Right renal pelvis (tissue), 4 donors: ENCODE results near the gene CCDC71. TPM values are rescaled to one million over a fixed set of nuclear protein-coding genes. Genes with fewer than 3 reads are reported as not detected.

Experiments used
- DNase-seq, 4 donors: peaks; one replicate each; pipeline ENCODE4 v3.0.0-alpha.2; 2013; ENCODE audit warnings: low read depth in 4 of 4, low spot score in 3 of 4, missing footprints in 1 of 4
- polyA plus RNA-seq, 4 donors: library from polyadenylated mRNA; unstranded; fragments of 120-200 nt; gene quantifications; one replicate each; pipeline ENCODE4 v1.2.1, GENCODE V29; 2013; ENCODE audit not compliant: insufficient read length in 4 of 4

Gene CCDC71
- polyA plus RNA-seq, 4 donors, result 23.3 to 28.8 (median 27.0) TPM

GRCh38 chr3:49171119-49171774 lies 5.1 kb upstream of the CCDC71 start, which contains the start of gene KLHDC8B:
KLHDC8B (plus strand) TSS chr3:49171598; CDS start chr3:49172770, 1,172 bp downstream.
- DNase-seq, result peak; percentile 72 to 90 (median 76)

DNA sequence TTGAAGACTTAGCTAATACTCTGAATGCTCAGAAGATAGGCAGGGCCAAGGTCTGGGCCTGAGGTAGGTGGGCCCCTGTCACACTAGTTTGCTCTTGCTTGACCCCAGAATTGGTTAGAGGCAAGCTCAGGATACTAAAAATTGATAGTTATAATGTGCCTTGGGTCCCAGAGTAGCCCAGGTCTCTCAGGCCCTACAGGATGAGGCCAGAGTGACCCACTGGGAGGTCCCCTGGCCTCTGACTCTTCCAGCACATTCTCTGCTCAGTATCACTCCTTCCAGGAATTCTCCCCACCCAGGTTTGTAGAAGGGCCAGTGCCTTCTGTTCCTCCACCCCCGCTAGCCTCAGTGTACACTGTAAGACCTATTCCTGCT lies 4.6 kb upstream of the CCDC71 start:
- no peak for DNase-seq

DNA sequence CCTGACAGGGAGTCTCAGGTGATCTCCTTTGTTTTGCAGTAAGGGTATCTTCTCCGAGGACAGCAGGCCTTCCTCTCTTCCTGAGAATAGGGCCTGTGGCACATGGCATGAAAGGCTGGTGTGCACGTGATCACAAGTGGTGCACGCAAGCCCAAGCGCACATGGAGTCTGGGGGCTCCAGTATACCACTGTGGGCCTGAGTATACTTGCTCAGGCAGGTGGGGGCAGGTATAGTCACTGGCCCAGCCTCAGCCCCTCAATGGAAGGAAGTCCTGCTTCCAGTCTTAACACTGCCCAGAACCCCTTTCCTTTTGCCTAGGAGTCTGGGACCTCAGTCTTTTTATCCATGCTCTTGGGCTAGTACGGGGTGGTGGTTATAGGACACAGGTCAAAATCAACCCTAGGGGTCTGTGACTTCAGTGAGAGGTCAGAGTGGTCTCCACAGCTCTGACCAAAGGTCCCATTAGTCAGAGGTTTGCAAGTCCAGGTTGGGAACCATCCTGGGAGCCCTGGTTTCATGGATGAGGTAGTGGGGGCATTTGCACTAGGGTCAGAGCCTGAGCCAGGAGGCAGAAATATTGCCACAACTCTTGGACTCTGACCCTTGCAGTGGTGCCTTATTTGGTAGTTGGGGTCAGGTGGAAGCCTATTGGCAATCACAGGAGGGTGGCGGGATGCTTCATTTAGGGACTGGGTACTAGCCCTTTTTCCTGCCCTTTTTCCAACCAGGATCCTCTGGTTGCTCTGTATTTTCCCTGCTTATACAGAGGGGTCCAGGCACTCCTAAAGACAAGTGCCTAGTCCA lies 823 bp upstream of the CCDC71 start:
- no peak for DNase-seq

GRCh38 chr3:49164983-49165720 lies 979 bp downstream of the CCDC71 start:
- no peak for DNase-seq

DNA sequence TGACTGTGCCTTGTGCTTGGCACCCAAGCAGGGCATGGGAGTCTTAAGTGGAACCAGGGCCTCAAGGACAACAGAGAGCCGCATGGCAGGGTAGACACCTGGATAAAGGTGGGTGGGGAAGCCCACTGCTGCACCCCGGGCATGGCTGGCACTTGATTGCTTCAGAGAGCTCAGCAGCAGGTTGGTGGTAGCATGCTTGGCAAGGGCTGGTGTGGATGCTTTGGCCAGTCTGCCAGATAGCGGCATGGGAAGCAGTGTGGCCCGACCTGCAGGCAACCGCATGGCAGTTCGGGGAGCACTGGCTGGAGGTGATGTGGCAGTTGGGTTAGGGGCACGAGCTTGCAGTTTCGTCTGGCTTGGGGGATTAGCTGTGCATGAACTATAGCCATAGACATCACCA lies 2.5 kb downstream of the CCDC71 start:
- DNase-seq, result no peak

GRCh38 chr3:49162751-49163419 lies 3.2 kb downstream of the CCDC71 start:
- DNase-seq, result no peak

DNA sequence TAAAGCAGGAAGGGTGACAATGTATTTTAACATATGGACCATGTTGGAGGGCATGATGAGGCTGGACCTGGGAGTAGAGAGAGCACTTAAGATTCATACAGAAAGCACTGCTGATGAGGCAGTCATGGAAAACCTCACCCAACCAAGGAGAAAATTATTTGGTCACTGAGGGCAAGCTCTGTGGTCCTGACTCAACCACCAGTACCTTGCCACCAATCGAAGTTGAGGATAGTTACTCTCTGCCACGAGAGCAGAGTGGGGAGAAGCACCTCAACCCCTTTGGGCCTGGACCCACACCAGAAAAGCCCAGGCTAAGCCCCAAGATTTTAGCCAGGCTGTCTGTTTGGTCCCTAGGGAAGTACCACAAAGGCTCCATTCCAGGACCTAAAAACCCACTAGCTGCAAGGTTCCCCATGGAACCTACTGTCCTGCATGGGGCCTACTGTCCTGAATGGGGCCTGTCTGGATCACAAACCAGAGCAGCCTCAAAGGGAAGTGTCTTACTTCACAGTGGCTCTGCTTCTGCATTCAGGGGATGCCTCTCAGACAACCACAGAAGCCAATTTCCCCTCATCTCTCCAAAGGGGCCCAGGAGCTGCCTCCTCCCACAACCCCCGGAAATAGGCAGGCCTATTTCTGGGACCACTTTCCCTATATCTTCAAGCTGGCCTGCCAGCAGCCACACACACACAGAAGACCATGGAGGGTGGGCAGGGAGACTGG lies 4.2 kb downstream of the CCDC71 start:
- DNase-seq, result no peak

DNA sequence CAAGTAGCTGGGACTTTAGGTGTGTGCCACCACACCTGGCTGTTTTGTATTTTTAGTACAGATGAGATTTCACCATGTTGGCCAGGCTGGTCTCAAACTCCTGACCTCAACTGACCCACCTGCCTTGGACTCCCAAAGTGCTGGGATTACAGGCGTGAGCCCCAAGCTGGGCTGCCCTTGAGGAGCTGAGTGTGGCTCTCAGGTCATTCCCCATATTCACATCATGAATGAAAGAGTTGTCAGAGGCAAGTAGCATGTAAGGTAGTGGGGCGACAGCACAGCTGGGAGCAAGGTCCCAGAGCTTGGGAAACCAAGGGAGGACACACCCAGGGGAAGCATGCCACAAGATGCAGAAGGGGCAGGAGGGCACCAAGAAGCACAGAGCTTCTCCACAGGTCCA lies 4.9 kb downstream of the CCDC71 start:
- DNase-seq, result no peak

GRCh38 chr3:49158792-49159191 lies 7.3 kb downstream of the CCDC71 start:
- no peak for DNase-seq

GRCh38 chr3:49158103-49158709 lies 7.9 kb downstream of the CCDC71 start:
- no peak for DNase-seq

- no peak for DNase-seq
These were observed 8.8 kb downstream of the CCDC71 start for GRCh38 chr3:49157289-49157688.

DNA sequence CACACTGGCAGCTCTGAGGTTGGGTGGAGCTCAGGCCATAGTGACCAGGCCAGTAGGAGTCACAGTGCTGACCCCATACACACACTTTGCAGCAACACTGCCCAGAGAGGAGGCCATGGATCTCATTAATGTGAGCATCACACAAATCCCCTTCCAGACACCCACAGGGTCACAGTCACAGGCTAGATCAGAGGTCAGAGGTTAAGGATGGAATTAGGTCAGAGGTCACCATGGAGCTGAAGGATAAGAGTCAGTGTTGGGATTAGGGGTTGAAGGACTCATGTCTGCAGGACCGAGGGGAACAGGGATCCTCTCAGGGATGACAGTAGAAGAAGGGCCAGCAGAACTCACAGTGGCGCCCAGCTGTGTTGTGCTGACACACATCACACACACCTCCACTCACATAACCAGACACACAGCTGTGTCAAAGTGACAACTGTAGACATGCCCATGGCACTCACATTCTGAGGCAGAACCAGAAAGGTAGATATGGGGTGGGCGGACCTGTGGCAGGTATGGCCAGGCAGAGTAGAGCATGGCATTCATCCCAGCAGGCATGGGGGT lies 12.7 kb downstream of the CCDC71 start:
- DNase-seq, result no peak

GRCh38 chr3:49151610-49152009 lies 14.5 kb downstream of the CCDC71 start:
- no peak for DNase-seq

GRCh38 chr3:49148159-49148558 lies 18.0 kb downstream of the CCDC71 start:
- no peak for DNase-seq

DNA sequence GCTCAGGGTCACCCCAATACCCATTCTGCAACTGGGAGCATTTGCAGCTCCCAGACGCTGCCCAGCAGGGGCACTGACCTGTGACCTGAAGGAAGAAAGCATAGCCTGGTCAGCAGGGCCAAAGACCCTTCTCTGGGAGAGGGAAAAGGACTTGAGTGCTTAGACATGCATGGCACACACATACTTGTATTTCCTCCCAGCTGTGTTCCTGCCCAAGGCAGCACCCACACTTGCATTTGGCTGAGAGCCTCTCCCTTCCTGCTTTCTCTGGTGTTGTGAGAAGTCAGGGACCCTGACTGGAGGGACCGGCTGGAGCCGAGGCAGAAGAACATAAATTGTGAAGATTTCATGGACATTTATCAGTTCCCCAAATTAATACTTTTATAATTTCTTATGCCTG lies 26.1 kb downstream of the CCDC71 start:
- DNase-seq, result no peak

DNA sequence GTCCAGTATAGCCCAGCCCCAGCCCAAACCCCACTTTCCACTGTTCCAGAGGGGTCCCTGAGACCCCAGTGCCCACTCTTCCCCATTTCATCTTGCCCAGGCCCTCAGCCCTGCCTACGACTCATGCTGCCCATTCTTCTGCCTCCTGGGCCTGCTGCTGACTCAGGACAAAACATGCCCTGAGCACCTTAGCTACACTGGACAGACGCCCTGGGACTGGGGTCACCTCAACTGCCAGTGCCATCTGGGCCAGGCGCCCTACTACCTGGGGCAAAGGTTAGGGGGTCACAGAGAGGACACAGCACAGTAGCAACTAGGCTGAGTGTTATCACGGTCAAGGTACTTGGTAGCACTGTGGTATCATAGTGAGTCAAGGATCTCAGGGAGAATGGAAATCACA lies 30.6 kb downstream of the CCDC71 start:
- DNase-seq, result no peak

GRCh38 chr3:49134471-49135265 lies 31.5 kb downstream of the CCDC71 start:
- DNase-seq, result no peak

GRCh38 chr3:49133226-49133951 lies 32.7 kb downstream of the CCDC71 start:
- peak; percentile 75 to 83 (median 78) for DNase-seq
